Activated CD4-positive, alpha-beta T cell treated with anti-CD3 and anti-CD28 coated beads, Interleukin-2, amount 10 ng/mL, durations not matched to agents 7 days and 5 days (primary cell): ENCODE results near the gene CNTN5. TPM values are rescaled to one million over a fixed set of nuclear protein-coding genes. Genes with fewer than 3 reads are reported as not detected.

Source experiments
- CTCF ChIA-PET: fragments of 350-600 bp; sonication (Branson Sonifier 250); formaldehyde crosslinking; loops from one replicate; lab custom pipeline; 2021; ENCODE audit warnings: antibody characterized with exemption; lab: Charles Lee
- POLR2A ChIA-PET: fragments of 350-600 bp; sonication (Branson Sonifier 250); formaldehyde crosslinking; loops from one replicate; lab custom pipeline; 2021; ENCODE audit warnings: antibody characterized with exemption; lab: Charles Lee
- DNase-seq: peaks from one replicate; pipeline ENCODE4 v3.0.0-alpha.2; 2020
- H3K27ac Mint-ChIP-seq: one replicate; pipeline ENCODE4 v1.8.0; 2021; ENCODE audit warnings: mild to moderate bottlenecking, moderate library complexity, mixed read lengths
- H3K27me3 Mint-ChIP-seq: one replicate; pipeline ENCODE4 v1.8.0; 2021; ENCODE audit warnings: mixed read lengths
- H3K36me3 Mint-ChIP-seq: one replicate; pipeline ENCODE4 v1.8.0; 2021; ENCODE audit warnings: low read depth, mixed read lengths
- H3K4me1 Mint-ChIP-seq: one replicate; pipeline ENCODE4 v1.8.0; 2021; ENCODE audit warnings: mixed read lengths
- H3K4me3 Mint-ChIP-seq: one replicate; pipeline ENCODE4 v1.8.0; 2021; ENCODE audit warnings: mild to moderate bottlenecking, moderate library complexity, mixed read lengths
- H3K9me3 Mint-ChIP-seq: one replicate; pipeline ENCODE4 v1.8.0; 2021; ENCODE audit warnings: mixed read lengths
- total RNA-seq, 2 experiments: library from RNA; stranded (reverse); gene quantifications; one replicate each; pipeline ENCODE4 v1.2.3, GENCODE V29; 2021

CNTN5 gene
- total RNA-seq, 2 experiments from 2014 or later, result not detected

DNA sequence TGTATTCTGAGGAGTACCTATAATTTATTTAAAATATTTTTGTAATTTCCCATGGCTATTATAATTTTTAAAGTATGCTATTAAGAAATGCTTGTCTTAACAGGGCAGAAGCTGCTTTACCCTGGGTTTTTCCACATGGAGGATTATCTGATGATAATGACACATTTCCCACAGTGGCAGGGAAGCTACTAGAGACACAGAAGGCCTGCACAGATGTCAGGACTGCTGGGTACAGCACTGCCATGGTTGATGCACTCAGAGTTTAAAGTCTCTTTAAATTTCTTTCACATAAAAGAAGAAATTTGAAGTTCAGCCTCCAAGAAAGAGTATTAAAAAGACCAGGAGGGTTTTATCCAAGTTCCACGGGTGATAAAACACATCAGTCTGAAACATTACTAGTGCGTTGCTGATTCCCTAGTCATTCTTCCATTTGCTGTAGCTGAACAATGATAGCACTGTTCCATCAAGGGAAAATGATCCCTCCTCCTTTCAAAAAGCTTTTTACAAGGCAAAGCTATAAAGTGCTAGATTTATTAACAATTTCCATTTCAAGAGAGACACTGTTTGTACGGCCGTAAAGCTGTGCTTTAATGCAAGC, 363.0 kb downstream of the CNTN5 start:
- no peaks in the 10 kb centered on the region for H3K4me1 Mint-ChIP-seq
- POLR2A ChIA-PET, result no interaction called here

DNA sequence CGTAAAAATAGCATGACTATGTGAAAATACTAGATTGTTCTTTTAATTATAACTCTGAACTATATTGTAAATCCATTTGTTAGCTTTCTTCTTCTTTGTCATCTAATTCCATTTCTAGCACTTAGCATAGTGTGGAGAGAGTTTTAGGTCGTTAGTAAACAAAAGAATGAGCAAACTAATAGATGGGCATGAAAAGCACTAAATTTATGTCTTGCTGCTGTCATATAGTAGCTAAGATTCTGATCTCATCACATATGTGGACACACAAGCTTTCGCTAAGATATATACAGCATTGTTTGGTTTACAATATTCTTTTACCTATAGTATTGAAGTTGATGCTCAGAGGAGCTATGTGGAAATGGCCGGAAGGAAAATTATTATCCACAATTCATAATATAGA, 370.5 kb downstream of the CNTN5 start:
- Mint-ChIP-seq H3K9me3 (peaks cover 2% of the 10 kb centered on the region), H3K27ac (no peak overlapping the region), H3K4me3 (no peak overlapping the region), H3K27me3 (no peaks in the 10 kb centered on the region), H3K4me1 (no peaks in the 10 kb centered on the region), H3K36me3 (no peaks in the 10 kb centered on the region)
- CTCF ChIA-PET, result no interaction called here
- DNase-seq, result no peak
- POLR2A ChIA-PET, result no interaction called here

More for the DNA sequence above, 363.0 kb downstream of the CNTN5 start:
- H3K9me3 Mint-ChIP-seq, result peaks cover 7% of the 10 kb centered on the region
- H3K27ac Mint-ChIP-seq, result no peak overlapping the region
- H3K36me3 Mint-ChIP-seq, result no peaks in the 10 kb centered on the region
- H3K27me3 Mint-ChIP-seq, result no peaks in the 10 kb centered on the region
- H3K4me3 Mint-ChIP-seq, result no peak overlapping the region
- CTCF ChIA-PET, result no interaction called here
- no peak for DNase-seq

DNA sequence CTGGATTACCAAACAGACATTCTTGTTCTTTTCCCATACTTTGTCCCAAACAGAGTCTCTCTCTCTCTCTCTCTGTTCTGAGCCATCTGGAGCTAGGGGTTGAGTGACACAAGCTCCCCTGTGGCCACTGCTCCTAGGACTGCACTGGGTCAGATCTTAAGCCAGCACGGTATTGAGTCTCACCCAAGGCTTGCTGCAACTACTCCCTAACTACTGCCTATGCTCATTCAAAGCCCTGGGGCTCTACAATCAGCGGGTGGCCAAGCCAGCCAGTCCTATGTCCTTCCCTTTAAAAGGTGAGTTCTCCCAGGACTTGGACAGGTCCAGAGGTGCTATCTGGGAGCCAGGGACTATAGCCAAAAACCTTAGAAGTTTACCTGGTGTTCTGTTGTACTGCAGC, 385.6 kb downstream of the CNTN5 start:
- ChIA-PET CTCF (interaction anchor here (0.5 kb wide), 1 partner anchor 338 kb away, joined by 3 read pairs; no protein-coding TSS in a partner anchor), POLR2A (no interaction called here)
- Mint-ChIP-seq H3K4me3 (no peak overlapping the region), H3K9me3 (peaks cover 6% of the 10 kb centered on the region), H3K36me3 (no peaks in the 10 kb centered on the region), H3K4me1 (no peaks in the 10 kb centered on the region), H3K27ac (no peak overlapping the region), H3K27me3 (no peaks in the 10 kb centered on the region)
- no peak for DNase-seq

DNA sequence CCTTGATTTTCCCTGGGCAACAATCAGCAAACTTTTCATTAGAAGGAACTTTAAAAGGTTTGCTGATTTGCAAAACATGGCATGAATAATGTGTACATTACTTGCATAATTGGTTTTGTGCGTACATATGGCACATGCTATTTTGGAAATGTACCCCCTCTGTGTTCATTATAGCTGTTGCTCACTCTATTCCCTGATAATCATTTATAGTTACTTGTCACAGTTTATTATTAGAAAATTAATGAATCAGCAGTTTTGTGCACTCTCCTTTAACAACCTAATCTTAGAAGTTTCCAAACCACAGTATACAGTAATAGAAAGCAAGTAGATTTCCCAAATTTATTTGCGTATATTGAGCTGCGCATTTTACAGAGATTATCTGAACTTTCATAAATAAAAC, 389.9 kb downstream of the CNTN5 start:
- CTCF ChIA-PET, result interaction anchor here (1.1 kb wide), 1 partner anchor 13 kb away, joined by 3 read pairs; no protein-coding TSS in a partner anchor

DNA sequence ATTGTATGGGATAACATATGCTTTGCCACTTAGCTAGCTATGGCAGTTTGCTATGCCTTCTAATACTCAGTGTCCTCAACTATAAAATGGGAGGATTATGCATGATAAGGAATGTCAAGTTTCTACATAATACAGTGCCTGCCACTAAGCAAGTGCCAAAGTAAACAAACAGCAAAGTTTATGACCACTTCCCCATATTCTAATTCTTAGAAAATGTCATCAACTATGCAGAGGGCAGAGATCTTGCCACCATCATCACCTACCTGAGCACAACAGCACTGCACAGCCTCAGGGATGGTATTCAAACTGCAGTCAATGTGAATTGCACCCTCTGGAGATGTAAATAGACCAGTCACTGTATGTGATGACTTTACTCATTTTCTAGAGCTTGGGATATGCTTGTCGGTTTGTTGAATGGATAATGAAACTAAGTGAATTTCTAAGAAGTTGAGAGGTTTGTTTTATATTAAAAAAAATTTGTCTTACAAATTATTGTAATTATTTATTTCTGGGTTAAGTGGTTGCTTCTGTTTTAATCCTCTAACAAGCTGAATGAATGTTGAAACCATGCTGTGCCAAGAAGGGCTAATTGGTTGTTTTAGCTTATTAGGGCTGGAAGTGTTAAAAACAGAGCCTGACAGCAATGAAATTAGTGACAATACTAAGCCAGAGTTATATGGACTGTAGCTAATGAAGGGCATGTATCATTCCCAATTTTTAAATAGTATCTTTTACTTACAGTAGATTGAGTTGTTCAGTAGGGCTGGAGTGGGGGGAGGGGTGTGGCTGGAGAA, 398.4 kb downstream of the CNTN5 start:
- H3K9me3 Mint-ChIP-seq, result peaks cover 3% of the 10 kb centered on the region
- H3K4me3 Mint-ChIP-seq, result no peak overlapping the region
- H3K27me3 Mint-ChIP-seq, result no peaks in the 10 kb centered on the region
- no peak overlapping the region for H3K27ac Mint-ChIP-seq
- CTCF ChIA-PET, result no interaction called here
- DNase-seq, result no peak
- POLR2A ChIA-PET, result no interaction called here
- no peaks in the 10 kb centered on the region for H3K36me3 Mint-ChIP-seq
- H3K4me1 Mint-ChIP-seq, result no peaks in the 10 kb centered on the region

More for the DNA sequence above, 389.9 kb downstream of the CNTN5 start:
- POLR2A ChIA-PET, result no interaction called here
- Mint-ChIP-seq H3K4me1 (no peaks in the 10 kb centered on the region), H3K4me3 (no peak overlapping the region), H3K27ac (no peak overlapping the region), H3K9me3 (peaks cover 6% of the 10 kb centered on the region), H3K27me3 (no peaks in the 10 kb centered on the region), H3K36me3 (no peaks in the 10 kb centered on the region)
- no peak for DNase-seq

DNA sequence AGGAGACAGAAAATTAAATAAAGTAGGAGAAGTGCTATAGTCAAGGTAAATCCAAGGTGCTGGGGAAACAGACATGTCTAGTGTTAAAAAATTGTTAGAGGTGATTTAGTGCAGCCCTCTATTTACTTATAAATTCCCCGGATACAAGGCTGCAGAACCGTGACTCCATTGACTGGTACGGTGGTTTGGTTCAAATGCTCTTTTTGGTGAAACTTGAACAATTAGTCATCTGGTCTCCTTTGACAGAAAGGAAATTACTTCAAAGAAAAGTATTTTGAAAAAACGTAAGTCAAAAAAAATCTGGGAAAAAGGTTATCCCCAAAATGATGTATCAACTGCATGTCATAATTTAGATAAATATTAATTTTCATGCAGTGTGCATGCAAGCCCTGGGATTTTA, 399.2 kb downstream of the CNTN5 start:
- no peaks in the 10 kb centered on the region for H3K36me3 Mint-ChIP-seq
- no peaks in the 10 kb centered on the region for H3K27me3 Mint-ChIP-seq
- H3K9me3 Mint-ChIP-seq, result peaks cover 7% of the 10 kb centered on the region
- no peak overlapping the region for H3K27ac Mint-ChIP-seq
- no peak for DNase-seq
- POLR2A ChIA-PET, result no interaction called here
- CTCF ChIA-PET, result no interaction called here
- no peaks in the 10 kb centered on the region for H3K4me1 Mint-ChIP-seq
- no peak overlapping the region for H3K4me3 Mint-ChIP-seq

DNA sequence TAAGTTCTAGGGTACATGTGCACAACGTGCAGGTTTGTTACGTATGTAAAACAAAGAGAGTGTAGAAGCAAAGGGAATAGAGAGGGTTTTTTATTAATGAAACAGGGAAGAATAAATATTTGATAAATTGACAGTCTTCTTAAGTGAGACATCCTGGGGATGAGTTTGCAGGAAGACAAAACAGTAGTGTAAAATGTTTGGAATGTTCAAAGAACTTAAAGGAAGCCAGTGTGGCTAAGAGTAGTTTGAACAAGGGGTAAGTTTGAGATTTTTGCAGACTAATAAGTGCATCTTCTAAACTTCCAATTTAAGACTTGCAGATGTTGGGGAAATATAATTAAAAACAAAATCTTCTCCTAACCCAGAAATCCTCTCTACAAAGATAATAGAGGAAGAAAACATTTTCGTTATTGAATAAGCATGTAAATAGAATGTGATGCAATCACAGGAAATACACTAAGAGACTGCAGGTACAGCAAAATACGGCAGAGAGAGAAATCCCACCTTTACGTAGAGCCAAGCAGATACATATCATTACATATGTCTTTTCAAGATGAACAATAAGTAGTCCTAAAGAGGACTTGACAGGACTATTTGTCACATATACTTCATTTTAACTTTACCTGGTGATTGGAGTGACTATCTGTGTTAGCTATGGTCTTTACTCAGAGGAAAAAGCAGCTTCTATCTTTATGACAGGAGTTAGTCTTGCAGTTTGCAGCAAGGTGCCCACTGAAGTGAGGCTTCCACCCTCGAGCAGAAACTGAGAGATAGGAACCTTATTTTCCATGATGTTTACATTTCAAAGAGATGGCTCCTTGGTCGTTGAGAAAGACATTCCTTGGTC, 402.1 kb downstream of the CNTN5 start:
- Mint-ChIP-seq H3K36me3 (no peaks in the 10 kb centered on the region), H3K4me3 (no peak overlapping the region), H3K27ac (no peak overlapping the region), H3K9me3 (peaks cover 4% of the 10 kb centered on the region), H3K4me1 (no peaks in the 10 kb centered on the region), H3K27me3 (no peaks in the 10 kb centered on the region)
- DNase-seq, result no peak
- POLR2A ChIA-PET, result no interaction called here
- CTCF ChIA-PET, result no interaction called here

DNA sequence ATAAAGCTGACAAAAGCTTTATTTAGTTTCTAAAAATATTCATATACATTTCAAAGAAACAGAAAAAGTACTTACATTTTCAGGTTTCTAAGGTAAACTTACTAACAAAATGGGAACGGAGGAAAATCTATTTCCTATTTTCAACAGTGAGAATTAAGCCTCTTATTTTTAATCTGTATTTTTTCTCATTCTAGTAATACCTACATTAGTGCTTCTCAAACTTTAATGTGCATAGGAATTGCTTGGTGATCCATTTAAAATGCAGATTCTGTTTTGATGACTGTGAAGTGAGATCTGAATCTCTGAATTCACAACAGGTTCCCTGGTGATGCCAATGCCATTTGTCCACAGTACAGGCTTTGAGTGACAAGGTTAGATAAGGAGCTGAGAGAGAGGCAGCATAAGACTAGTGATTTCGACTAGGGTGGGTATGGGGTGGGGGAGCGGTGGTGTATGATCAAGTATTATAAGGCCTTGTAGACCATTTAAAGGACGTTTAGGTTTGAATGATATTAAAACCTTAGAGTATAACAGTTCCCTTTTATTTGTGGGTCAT, 402.8 kb downstream of the CNTN5 start:
- CTCF ChIA-PET, result interaction anchor here (1.2 kb wide), 1 partner anchor 13 kb away, joined by 3 read pairs; no protein-coding TSS in a partner anchor
- Mint-ChIP-seq H3K36me3 (no peaks in the 10 kb centered on the region), H3K27ac (no peak overlapping the region)

DNA sequence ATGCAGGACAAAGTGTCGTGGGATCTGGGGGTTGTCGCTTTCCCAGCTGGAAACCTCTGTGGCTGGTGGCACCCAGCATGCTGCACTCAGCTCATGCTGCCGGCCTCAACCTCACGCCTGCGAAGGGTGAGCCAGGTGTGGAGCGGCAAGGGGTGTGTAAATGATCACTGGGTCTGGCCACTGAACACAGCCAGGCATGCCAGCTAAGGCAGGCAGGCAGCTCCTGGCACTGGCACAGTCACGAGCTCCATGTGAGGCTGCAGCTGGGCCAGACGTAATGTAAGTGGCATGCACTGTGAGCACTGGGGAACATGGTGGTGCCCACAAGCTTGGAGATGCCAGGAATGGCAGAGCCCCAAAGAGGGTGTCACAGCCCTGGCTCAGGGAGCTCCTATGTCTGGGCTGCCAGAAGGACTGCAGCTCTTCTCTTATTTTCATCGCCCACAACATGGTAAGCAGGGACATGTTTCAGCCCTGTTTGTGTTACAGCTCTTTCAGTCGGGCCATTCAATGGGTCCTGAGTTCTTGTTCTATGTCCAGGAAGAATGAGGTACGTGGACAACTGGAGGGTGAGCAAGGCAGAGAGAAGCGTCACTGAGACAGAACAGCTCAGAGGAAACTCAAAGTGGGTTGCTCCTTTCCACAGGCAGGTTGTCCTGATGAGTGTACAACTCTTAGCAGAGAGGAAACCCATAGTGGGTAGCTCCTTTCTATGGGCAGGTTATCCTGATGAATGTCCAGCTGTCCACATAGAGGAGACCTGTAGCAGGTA, 403.8 kb downstream of the CNTN5 start:
- Mint-ChIP-seq H3K4me3 (no peak overlapping the region), H3K4me1 (no peaks in the 10 kb centered on the region), H3K27ac (no peak overlapping the region), H3K9me3 (peaks cover 4% of the 10 kb centered on the region), H3K36me3 (no peaks in the 10 kb centered on the region), H3K27me3 (no peaks in the 10 kb centered on the region)
- CTCF ChIA-PET, result interaction anchor here (1.2 kb wide), 1 partner anchor 14 kb away, joined by 3 read pairs; no protein-coding TSS in a partner anchor
- no peak for DNase-seq
- POLR2A ChIA-PET, result no interaction called here

More for the DNA sequence above, 402.8 kb downstream of the CNTN5 start:
- Mint-ChIP-seq H3K9me3 (peaks cover 4% of the 10 kb centered on the region), H3K4me1 (no peaks in the 10 kb centered on the region), H3K27me3 (no peaks in the 10 kb centered on the region), H3K4me3 (no peak overlapping the region)
- DNase-seq, result no peak
- POLR2A ChIA-PET, result no interaction called here

DNA sequence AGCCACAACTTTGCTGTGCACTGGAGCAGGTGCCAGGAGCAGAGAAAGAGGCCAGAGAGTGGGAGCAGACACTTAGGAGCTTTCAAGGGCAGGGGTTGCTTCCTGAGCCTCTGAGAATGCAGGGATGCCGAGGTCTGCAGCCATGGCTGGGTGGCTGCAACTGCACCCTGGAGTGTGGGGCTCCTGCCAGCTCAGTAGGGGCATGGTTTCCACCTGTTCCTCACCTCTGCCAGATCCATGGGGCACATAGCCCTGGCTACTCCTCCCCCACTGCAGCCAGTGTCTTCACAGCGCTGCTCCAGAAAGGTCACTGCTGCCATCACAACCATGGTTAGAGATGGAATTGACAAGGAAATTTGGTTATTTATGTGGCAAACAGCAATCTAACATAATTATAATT, 404.8 kb downstream of the CNTN5 start:
- no peak for DNase-seq
- Mint-ChIP-seq H3K36me3 (no peaks in the 10 kb centered on the region), H3K27me3 (no peaks in the 10 kb centered on the region), H3K4me1 (no peaks in the 10 kb centered on the region), H3K4me3 (no peak overlapping the region), H3K9me3 (peaks cover 4% of the 10 kb centered on the region), H3K27ac (no peak overlapping the region)
- POLR2A ChIA-PET, result no interaction called here
- CTCF ChIA-PET, result no interaction called here

DNA sequence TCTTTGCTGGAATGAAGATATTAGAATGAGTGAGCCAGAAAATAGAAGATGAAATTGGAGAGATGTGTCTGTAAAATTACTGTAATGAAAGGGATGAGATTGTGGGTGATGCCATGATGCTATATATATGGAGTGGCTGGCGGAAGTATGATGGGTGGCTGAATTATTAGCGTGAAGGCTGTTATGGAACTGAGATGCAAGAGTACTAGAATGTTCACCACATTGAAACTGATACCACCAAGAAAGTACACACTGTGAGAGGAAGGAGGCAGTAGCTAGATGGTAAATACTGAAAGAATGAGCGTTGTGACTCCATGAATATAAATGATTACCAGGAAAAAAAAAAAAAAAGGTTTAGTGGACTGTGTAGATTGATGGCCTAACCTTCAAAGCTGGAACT, 411.9 kb downstream of the CNTN5 start:
- no peaks in the 10 kb centered on the region for H3K4me1 Mint-ChIP-seq
- no peak overlapping the region for H3K27ac Mint-ChIP-seq
- ChIA-PET CTCF (no interaction called here), POLR2A (no interaction called here)
- H3K36me3 Mint-ChIP-seq, result no peaks in the 10 kb centered on the region
- no peak for DNase-seq
- H3K9me3 Mint-ChIP-seq, result peaks cover 4% of the 10 kb centered on the region
- H3K4me3 Mint-ChIP-seq, result no peak overlapping the region
- H3K27me3 Mint-ChIP-seq, result no peaks in the 10 kb centered on the region

DNA sequence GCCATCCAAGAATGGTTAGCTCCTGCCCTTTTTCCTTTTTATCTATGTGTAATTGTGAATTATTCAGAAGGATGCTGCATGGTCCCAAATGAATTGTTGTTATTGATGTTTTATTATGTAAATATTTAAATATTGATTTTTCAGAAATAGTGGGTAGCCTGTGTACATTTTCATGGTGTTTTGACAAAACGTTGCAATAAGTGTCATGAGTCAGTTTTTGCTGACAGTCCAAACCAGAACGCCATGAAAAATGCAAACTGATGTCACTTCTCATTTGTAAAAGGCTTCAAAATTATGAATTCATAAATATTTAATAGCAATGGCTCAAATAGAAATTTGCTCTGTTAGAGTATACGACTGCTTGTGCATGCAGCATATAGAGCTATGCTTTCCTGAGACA, 422.5 kb downstream of the CNTN5 start:
- no peak for DNase-seq
- H3K27ac Mint-ChIP-seq, result no peak overlapping the region
- H3K27me3 Mint-ChIP-seq, result no peaks in the 10 kb centered on the region
- no peaks in the 10 kb centered on the region for H3K36me3 Mint-ChIP-seq
- no peaks in the 10 kb centered on the region for H3K4me1 Mint-ChIP-seq
- H3K9me3 Mint-ChIP-seq, result no peaks in the 10 kb centered on the region
- ChIA-PET POLR2A (no interaction called here), CTCF (no interaction called here)
- H3K4me3 Mint-ChIP-seq, result no peak overlapping the region
